MCF 10A (cell line): ENCODE data around the gene OAF. TPM values are rescaled to one million over a fixed set of nuclear protein-coding genes. Genes with fewer than 3 reads are reported as not detected.
A peak's percentile ranks its signal among the peaks of the same experiment; 100 is the strongest.

Experiments
- BruUV-seq: library from RNA; stranded (reverse); fragments of 400-500 nt; replicated peaks from 2 replicates; lab custom pipeline; 2021; lab: Mats Ljungman, UMichigan
- CTCF ChIA-PET: fragments of 300-600 bp; sonication (Branson Sonifier 250); formaldehyde crosslinking; extraction: SDS; loops from one replicate; lab custom pipeline; 2021; ENCODE audit warnings: antibody characterized with exemption, inconsistent platforms; lab: Yijun Ruan, JAX
- POLR2A ChIA-PET: fragments of 300-600, 350-650 bp; sonication (Branson Sonifier 250); formaldehyde crosslinking; extraction: SDS; loops from one replicate; lab custom pipeline; 2020; ENCODE audit warnings: antibody characterized with exemption, inconsistent platforms; lab: Yijun Ruan, JAX
- DNase-seq: peaks from one replicate; pipeline ENCODE4 v3.0.0-alpha.2; 2018; ENCODE audit not compliant: unreplicated experiment
- H3K27ac Mint-ChIP-seq: one replicate; pipeline ENCODE4 v1.8.0; 2022; ENCODE audit warnings: mild to moderate bottlenecking, low read depth, mixed read lengths; ENCODE audit not compliant: unreplicated experiment
- H3K27me3 Mint-ChIP-seq: one replicate; pipeline ENCODE4 v1.8.0; 2022; ENCODE audit warnings: mixed read lengths; ENCODE audit not compliant: insufficient read depth, unreplicated experiment
- H3K36me3 Mint-ChIP-seq: one replicate; pipeline ENCODE4 v1.8.0; 2022; ENCODE audit warnings: mild to moderate bottlenecking, moderate library complexity, mixed read lengths; ENCODE audit not compliant: insufficient read depth, unreplicated experiment
- H3K4me1 Mint-ChIP-seq: one replicate; pipeline ENCODE4 v1.8.0; 2022; ENCODE audit warnings: mixed read lengths; ENCODE audit not compliant: insufficient read depth, unreplicated experiment
- H3K4me3 Mint-ChIP-seq: one replicate; pipeline ENCODE4 v1.8.0; 2022; ENCODE audit warnings: mild to moderate bottlenecking, moderate library complexity, mixed read lengths; ENCODE audit not compliant: unreplicated experiment
- H3K9me3 Mint-ChIP-seq: one replicate; pipeline ENCODE4 v1.8.0; 2022; ENCODE audit warnings: mixed read lengths; ENCODE audit not compliant: unreplicated experiment
- intact Hi-C: fragments of 100-400 bp; cut with micrococcal nuclease; formaldehyde crosslinking; loops from 2 replicates; pipeline ENCODE4 v1.14.1; 2022
- total RNA-seq: library from RNA; stranded (reverse); gene quantifications from 2 replicates; pipeline ENCODE4 v1.2.3, GENCODE V29; 2022
- TF ChIP-seq, protein P1 (sequence below): fragments of 200-600 bp; IDR thresholded peaks from one replicate; pipeline ENCODE4 v1.8.0; 2022; ENCODE audit warnings: antibody characterized with exemption, mild to moderate bottlenecking; ENCODE audit not compliant: unreplicated experiment

Gene OAF
- total RNA-seq, 1 experiment from 2014 or later: 21.6 TPM

DNA sequence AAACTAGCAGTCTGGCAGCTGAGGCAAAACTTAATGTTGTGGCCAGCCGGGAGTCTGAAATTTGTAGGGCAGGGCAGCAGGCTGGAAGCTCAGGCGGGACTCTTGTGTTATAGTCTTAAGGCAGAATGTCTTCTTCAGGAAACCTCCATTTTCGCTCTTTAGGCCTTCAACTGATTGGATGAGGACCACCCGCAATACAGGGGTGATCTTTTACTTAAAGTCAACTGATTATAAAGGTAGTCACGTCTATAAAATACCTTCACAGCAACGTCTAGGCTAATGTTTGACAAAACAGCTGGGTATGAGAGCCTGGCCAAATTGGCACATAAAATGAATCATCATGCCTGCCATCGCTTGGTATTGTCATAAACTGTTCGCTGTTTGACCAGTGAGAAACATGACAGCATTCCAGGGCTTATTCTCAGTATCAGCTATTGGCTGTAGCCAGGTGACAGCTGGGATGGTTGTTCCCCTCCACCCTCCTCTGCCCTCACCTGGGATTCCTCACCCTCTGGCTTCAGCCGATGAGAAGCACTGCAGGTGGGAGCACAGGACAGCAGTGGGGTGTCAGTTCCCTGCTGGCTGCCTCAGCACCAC lies 22.5 kb downstream of the OAF start:
- no TSS peak for BruUV-seq
- no peak overlapping the region for H3K4me3 Mint-ChIP-seq
- H3K9me3 Mint-ChIP-seq: no peaks in the 10 kb centered on the region
- CTCF ChIA-PET: interaction anchor here (0.6 to 22.1 kb wide), 11 partner anchors 8 to 218 kb away, joined by 3 to 526 read pairs (median 4); no protein-coding TSS in a partner anchor
- H3K27me3 Mint-ChIP-seq: peaks cover 14% of the 10 kb centered on the region
- no peaks in the 10 kb centered on the region for H3K36me3 Mint-ChIP-seq
- intact Hi-C loops: no loop called here
- TF ChIP-seq, protein P1, sequence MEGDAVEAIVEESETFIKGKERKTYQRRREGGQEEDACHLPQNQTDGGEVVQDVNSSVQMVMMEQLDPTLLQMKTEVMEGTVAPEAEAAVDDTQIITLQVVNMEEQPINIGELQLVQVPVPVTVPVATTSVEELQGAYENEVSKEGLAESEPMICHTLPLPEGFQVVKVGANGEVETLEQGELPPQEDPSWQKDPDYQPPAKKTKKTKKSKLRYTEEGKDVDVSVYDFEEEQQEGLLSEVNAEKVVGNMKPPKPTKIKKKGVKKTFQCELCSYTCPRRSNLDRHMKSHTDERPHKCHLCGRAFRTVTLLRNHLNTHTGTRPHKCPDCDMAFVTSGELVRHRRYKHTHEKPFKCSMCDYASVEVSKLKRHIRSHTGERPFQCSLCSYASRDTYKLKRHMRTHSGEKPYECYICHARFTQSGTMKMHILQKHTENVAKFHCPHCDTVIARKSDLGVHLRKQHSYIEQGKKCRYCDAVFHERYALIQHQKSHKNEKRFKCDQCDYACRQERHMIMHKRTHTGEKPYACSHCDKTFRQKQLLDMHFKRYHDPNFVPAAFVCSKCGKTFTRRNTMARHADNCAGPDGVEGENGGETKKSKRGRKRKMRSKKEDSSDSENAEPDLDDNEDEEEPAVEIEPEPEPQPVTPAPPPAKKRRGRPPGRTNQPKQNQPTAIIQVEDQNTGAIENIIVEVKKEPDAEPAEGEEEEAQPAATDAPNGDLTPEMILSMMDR: no peak
- POLR2A ChIA-PET: interaction anchor here (0.7 to 1.0 kb wide), 3 partner anchors 14 to 67 kb away, joined by 3 to 4 read pairs (median 3); no protein-coding TSS in a partner anchor
- no peaks in the 10 kb centered on the region for H3K4me1 Mint-ChIP-seq
- H3K27ac Mint-ChIP-seq: no peak overlapping the region
- no peak for DNase-seq

DNA sequence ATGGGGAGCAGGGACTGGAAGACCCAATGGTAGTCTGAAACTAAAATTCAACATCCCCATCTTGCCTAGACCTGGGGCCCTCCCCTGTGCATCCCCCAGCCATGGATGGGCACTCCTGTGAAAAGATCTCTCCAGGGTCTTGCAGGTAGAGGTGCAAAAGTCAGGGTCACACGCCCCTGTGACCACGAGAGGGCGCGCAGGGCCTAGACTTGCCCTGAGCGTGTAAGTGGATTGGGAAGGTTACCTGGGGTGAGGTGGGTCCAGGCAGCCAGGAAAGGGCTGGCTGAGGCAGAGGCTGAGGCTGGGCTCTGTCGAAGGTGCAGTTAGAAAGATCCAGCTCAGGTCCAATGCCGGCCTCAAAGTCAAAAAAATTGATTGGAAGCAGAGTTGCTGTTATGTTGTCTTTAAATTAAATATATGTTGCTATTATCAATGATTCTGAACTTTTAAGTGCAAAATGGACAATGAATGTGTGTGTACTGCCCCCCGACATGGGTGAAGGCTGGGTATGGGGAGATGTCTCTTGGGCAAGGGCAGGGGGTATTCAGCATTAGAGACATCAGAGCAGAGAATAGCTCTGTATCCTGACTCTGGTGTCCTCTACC lies 24.3 kb downstream of the OAF start:
- CTCF ChIA-PET: interaction anchor here (0.6 to 22.1 kb wide), 35 partner anchors 8 to 1435 kb away, joined by 3 to 526 read pairs (median 5); no protein-coding TSS in a partner anchor

DNA sequence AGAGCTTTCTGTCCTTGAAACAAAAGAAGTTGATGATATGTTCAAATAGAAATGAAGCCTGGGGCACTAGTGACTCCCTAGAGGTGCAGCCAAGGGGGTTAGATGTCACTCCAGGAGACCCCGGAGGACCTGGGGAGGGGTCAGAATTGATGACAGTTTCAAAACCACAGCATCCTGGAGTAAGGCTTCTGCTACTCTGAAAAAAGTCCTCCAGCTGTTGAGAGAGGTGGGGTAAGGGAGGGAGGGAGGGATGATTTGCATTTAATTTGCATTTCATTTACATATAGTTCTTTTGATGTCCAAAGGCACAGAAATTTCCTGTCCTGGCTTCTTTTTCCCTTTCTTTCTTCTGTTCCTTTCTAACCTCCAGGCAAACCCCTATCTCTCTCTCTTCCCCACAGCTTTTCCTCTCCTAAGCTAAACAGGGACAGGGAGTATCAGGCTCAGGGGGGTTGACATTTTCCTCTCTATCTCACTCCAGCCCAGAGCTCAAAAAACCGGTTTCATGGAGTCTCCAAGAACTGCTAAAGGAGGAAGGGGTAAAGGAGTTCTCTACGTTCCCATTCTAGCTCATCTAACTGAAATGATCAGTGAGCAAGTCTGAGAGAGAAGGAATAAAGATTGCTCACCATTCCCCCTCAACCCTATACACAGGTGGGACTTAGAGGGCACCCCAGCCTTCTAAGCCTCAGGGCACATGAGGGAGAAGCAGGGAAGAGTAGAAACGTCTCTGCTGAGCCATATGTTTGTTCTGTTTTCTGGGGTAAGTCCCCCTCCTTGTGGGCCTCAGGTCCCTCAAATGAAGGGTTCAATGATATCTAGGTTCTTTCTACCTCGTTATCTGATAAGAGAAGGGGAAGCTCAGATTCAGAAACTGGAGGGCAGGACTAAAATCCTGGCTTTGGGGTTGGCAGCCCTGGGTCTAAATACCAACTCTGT lies 25.6 kb downstream of the OAF start:
- H3K4me3 Mint-ChIP-seq: no peak overlapping the region
- H3K27ac Mint-ChIP-seq: no peak overlapping the region
- peaks cover 28% of the 10 kb centered on the region for H3K27me3 Mint-ChIP-seq
- TSS peak; percentile 100 for BruUV-seq
- H3K4me1 Mint-ChIP-seq: no peaks in the 10 kb centered on the region
- TF ChIP-seq, protein P1: no peak
- CTCF ChIA-PET: interaction anchor here (0.6 to 22.1 kb wide), 28 partner anchors 11 to 1490 kb away, joined by 3 to 526 read pairs (median 4); no protein-coding TSS in a partner anchor
- DNase-seq: peak; percentile 31
- H3K36me3 Mint-ChIP-seq: no peaks in the 10 kb centered on the region
- POLR2A ChIA-PET: interaction anchor here (0.6 to 2.8 kb wide), 10 partner anchors 11 to 90 kb away, joined by 3 to 13 read pairs (median 4); no protein-coding TSS in a partner anchor
- H3K9me3 Mint-ChIP-seq: no peaks in the 10 kb centered on the region
- intact Hi-C loops: loop anchor here (5.0 kb wide), 2 partner anchors 716 to 956 kb away; no protein-coding TSS in a partner anchor

More for the DNA sequence above, 24.3 kb downstream of the OAF start:
- Mint-ChIP-seq H3K36me3 (no peaks in the 10 kb centered on the region), H3K27me3 (peaks cover 28% of the 10 kb centered on the region), H3K4me1 (no peaks in the 10 kb centered on the region), H3K4me3 (no peak overlapping the region), H3K9me3 (no peaks in the 10 kb centered on the region), H3K27ac (no peak overlapping the region)
- no TSS peak for BruUV-seq
- intact Hi-C loops: loop anchor here (1.0 to 5.0 kb wide), 3 partner anchors 65 to 957 kb away; no protein-coding TSS in a partner anchor
- DNase-seq: peak; percentile 75
- TF ChIP-seq, protein P1: peak; percentile 89
- POLR2A ChIA-PET: interaction anchor here (0.6 to 2.8 kb wide), 7 partner anchors 9 to 68 kb away, joined by 3 to 13 read pairs (median 3); no protein-coding TSS in a partner anchor
